ENCODE measurements around the gene EFNA3. TPM values are rescaled to one million over a fixed set of nuclear protein-coding genes. Genes with fewer than 3 reads are reported as not detected.
A peak's percentile ranks its signal among the peaks of the same experiment; 100 is the strongest.

EFNA3 gene
- total and polyA plus RNA-seq, 9 of the 15 experiments (the other 6 are each of a cell fraction or from before 2014, with no cell fraction given): 0.59 to 7.9 (median 4.7) TPM

DNA sequence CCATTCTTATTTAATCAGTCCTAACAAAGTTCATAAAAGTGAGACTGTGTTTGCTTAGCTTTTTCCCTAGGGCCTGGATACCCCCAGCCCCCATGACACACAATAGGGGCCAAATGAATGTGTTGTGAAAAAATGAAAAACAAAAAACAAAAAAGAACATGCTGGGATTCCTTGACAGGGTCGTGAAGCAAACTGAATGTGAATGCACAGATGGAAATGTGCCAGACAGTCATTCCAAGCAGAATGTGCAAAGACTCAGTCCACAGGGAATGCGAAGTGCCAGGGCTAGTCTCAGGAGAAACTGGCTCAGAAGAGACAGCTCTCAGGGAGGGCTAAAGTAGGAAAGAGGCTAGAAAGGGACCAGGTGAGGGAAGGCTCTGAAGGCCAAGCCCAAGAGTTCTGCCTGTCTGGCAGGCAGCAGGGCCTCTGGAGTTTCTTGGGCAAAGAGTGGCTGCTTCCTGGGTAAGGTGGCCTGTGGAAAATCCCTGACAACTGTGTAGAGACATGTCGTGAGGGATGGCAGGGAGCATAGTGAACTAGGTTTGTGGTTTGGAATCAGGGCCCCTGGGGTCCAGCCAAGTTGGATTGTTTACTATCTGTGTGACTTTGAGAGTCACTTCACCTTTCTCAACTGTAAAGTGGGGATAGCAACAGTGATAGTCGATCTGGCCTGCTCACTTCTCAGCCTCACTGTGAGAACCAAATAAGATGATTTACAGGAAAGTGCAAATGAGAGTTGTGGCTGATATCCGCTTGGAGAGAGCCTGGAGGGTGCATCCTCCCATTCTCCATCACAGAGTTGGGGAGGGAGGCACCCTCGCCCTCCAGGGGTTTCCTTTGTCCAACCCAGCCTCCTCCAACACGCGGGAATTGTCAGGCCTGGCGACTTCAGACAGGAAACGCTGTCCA is 28.7 kb upstream of the EFNA3 start (continued):
- TF ChIP-seq, protein P1, sequence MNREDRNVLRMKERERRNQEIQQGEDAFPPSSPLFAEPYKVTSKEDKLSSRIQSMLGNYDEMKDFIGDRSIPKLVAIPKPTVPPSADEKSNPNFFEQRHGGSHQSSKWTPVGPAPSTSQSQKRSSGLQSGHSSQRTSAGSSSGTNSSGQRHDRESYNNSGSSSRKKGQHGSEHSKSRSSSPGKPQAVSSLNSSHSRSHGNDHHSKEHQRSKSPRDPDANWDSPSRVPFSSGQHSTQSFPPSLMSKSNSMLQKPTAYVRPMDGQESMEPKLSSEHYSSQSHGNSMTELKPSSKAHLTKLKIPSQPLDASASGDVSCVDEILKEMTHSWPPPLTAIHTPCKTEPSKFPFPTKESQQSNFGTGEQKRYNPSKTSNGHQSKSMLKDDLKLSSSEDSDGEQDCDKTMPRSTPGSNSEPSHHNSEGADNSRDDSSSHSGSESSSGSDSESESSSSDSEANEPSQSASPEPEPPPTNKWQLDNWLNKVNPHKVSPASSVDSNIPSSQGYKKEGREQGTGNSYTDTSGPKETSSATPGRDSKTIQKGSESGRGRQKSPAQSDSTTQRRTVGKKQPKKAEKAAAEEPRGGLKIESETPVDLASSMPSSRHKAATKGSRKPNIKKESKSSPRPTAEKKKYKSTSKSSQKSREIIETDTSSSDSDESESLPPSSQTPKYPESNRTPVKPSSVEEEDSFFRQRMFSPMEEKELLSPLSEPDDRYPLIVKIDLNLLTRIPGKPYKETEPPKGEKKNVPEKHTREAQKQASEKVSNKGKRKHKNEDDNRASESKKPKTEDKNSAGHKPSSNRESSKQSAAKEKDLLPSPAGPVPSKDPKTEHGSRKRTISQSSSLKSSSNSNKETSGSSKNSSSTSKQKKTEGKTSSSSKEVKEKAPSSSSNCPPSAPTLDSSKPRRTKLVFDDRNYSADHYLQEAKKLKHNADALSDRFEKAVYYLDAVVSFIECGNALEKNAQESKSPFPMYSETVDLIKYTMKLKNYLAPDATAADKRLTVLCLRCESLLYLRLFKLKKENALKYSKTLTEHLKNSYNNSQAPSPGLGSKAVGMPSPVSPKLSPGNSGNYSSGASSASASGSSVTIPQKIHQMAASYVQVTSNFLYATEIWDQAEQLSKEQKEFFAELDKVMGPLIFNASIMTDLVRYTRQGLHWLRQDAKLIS (CRISPR knock-in tag; IDR thresholded peaks at IDR 0.05): no peak
- TF ChIP-seq, protein P2, sequence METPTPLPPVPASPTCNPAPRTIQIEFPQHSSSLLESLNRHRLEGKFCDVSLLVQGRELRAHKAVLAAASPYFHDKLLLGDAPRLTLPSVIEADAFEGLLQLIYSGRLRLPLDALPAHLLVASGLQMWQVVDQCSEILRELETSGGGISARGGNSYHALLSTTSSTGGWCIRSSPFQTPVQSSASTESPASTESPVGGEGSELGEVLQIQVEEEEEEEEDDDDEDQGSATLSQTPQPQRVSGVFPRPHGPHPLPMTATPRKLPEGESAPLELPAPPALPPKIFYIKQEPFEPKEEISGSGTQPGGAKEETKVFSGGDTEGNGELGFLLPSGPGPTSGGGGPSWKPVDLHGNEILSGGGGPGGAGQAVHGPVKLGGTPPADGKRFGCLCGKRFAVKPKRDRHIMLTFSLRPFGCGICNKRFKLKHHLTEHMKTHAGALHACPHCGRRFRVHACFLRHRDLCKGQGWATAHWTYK (CRISPR knock-in tag; IDR thresholded peaks at IDR 0.05): no peak
- TF ChIP-seq HNRNPK (IDR thresholded peaks at IDR 0.05; ENCODE audit: low read depth, low read length, poor library complexity, severe bottlenecking) (no peak), STAT5A (IDR thresholded peaks at IDR 0.05; ENCODE audit: borderline replicate concordance, low read length) (no peak), ZNF282 (CRISPR knock-in tag; IDR thresholded peaks at IDR 0.05) (no peak), CXXC5 (CRISPR knock-in tag; IDR thresholded peaks at IDR 0.05) (no peak; the same call in 1 of the 2 replicates), TCF3 (CRISPR knock-in tag; IDR thresholded peaks at IDR 0.05) (no peak), ZNF785 (CRISPR knock-in tag; IDR thresholded peaks at IDR 0.05) (no peak)
- TF ChIP-seq, protein P3, sequence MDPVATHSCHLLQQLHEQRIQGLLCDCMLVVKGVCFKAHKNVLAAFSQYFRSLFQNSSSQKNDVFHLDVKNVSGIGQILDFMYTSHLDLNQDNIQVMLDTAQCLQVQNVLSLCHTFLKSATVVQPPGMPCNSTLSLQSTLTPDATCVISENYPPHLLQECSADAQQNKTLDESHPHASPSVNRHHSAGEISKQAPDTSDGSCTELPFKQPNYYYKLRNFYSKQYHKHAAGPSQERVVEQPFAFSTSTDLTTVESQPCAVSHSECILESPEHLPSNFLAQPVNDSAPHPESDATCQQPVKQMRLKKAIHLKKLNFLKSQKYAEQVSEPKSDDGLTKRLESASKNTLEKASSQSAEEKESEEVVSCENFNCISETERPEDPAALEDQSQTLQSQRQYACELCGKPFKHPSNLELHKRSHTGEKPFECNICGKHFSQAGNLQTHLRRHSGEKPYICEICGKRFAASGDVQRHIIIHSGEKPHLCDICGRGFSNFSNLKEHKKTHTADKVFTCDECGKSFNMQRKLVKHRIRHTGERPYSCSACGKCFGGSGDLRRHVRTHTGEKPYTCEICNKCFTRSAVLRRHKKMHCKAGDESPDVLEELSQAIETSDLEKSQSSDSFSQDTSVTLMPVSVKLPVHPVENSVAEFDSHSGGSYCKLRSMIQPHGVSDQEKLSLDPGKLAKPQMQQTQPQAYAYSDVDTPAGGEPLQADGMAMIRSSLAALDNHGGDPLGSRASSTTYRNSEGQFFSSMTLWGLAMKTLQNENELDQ (CRISPR knock-in tag; IDR thresholded peaks at IDR 0.05; ENCODE audit: borderline replicate concordance): no peak
- TF ChIP-seq, protein P4, sequence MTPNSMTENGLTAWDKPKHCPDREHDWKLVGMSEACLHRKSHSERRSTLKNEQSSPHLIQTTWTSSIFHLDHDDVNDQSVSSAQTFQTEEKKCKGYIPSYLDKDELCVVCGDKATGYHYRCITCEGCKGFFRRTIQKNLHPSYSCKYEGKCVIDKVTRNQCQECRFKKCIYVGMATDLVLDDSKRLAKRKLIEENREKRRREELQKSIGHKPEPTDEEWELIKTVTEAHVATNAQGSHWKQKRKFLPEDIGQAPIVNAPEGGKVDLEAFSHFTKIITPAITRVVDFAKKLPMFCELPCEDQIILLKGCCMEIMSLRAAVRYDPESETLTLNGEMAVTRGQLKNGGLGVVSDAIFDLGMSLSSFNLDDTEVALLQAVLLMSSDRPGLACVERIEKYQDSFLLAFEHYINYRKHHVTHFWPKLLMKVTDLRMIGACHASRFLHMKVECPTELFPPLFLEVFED (CRISPR knock-in tag; conservative IDR thresholded peaks at IDR 0.05): 0 out of 2 replicates have a peak, but pooled peaks have one; percentile 27
- TF ChIP-seq, protein P5, sequence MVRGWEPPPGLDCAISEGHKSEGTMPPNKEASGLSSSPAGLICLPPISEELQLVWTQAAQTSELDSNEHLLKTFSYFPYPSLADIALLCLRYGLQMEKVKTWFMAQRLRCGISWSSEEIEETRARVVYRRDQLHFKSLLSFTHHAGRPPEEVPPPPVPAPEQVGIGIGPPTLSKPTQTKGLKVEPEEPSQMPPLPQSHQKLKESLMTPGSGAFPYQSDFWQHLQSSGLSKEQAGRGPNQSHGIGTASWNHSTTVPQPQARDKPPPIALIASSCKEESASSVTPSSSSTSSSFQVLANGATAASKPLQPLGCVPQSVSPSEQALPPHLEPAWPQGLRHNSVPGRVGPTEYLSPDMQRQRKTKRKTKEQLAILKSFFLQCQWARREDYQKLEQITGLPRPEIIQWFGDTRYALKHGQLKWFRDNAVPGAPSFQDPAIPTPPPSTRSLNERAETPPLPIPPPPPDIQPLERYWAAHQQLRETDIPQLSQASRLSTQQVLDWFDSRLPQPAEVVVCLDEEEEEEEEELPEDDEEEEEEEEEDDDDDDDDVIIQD (CRISPR knock-in tag; IDR thresholded peaks at IDR 0.05): no peak
